K562 (cell line): ENCODE data around the gene SCAMP5. TPM values are rescaled to one million over a fixed set of nuclear protein-coding genes. Genes with fewer than 3 reads are reported as not detected.

Experiments used
- CREB1 ChIP-seq, 2 experiments: sonication (generic) in 1 of 2; formaldehyde crosslinking in 1 of 2; IDR thresholded peaks; 2 replicates each; pipeline versions ENCODE4 v1.6.1 to v1.8.0; 2012 to 2022; ENCODE audit warnings: inconsistent platforms in 1 of 2, mild to moderate bottlenecking in 1 of 2, missing genetic modification reagents in 1 of 2, moderate library complexity in 1 of 2
- FIP1L1 ChIP-seq: fragments of 200-400 bp; formaldehyde crosslinking; IDR thresholded peaks from 2 replicates; pipeline ENCODE4 v1.6.1; 2018; ENCODE audit warnings: mild to moderate bottlenecking, low read depth, low read length; ENCODE audit not compliant: poor library complexity, severe bottlenecking
- GTF2B ChIP-seq: IDR thresholded peaks from 2 replicates; pipeline ENCODE4 v1.6.1; 2011; ENCODE audit not compliant: insufficient read length; ENCODE audit errors: extremely low read depth
- HBP1 ChIP-seq: fragments of 450-650 bp; formaldehyde crosslinking; IDR thresholded peaks from 2 replicates; pipeline ENCODE4 v1.4.0; 2022; ENCODE audit warnings: missing genetic modification characterization
- NR2C2 ChIP-seq, 2 experiments: fragments of 200-800 bp in 1 of 2; sonication (Bioruptor generic) in 1 of 2; sonication (generic) in 1 of 2; formaldehyde crosslinking in 1 of 2; IDR thresholded peaks; 2 replicates each; pipeline versions ENCODE4 v1.6.1 to v1.8.0; 2016 to 2022; ENCODE audit warnings: mild to moderate bottlenecking in 1 of 2, missing compliant biosample characterization in 1 of 2, missing genetic modification characterization in 1 of 2, missing genetic modification reagents in 1 of 2
- POLR2AphosphoS5 ChIP-seq: IDR thresholded peaks from 2 replicates; pipeline ENCODE4 v1.6.1; 2011; ENCODE audit warnings: mild to moderate bottlenecking, low read depth, low read length, moderate library complexity; ENCODE audit not compliant: control insufficient read depth, insufficient read depth
- SMAD2 ChIP-seq: fragments of 150-350 bp; IDR thresholded peaks from 2 replicates; pipeline ENCODE4 v1.6.1; 2014; ENCODE audit warnings: low read depth, mild to moderate bottlenecking, low read length
- SMAD3 ChIP-seq: fragments of 450-650 bp; formaldehyde crosslinking; conservative IDR thresholded peaks from 2 replicates; pipeline ENCODE4 v1.4.0; 2020; ENCODE audit warnings: mild to moderate bottlenecking
- ZNF408 ChIP-seq: fragments of 250-450 bp; sonication (Bioruptor Pico); IDR thresholded peaks from 2 replicates; pipeline ENCODE4 v1.4.0; 2020; ENCODE audit warnings: low read depth, mild to moderate bottlenecking, moderate library complexity
- ZNF707 ChIP-seq: fragments of 250-450 bp; sonication (Bioruptor Pico); conservative IDR thresholded peaks from 2 replicates; pipeline ENCODE4 v1.8.0; 2022; ENCODE audit warnings: inconsistent platforms, mild to moderate bottlenecking, moderate library complexity
- polyA plus RNA-seq, 8 experiments: library from polyadenylated mRNA; depleted of rRNA in 4 of 8; stranded (reverse) in 5 of 8; unstranded in 3 of 8; fragments of >200 nt; fragmentation: Nextera tagmentation in 2 of 8; fragmentation: Illumina TruSeq in 1 of 8; extraction: Ambion mirVana in 2 of 8; extraction: Trizol in 1 of 8; gene quantifications; 2 replicates each; pipeline versions ENCODE4 v1.2.1 to v1.2.3, GENCODE V29; 2011 to 2014; ENCODE audit warnings: inconsistent platforms in 1 of 8, missing spikeins in 1 of 8
- total RNA-seq, 7 experiments: library from RNA; depleted of rRNA in 6 of 7; stranded (reverse); fragments of >200 nt in 6 of 7; fragmentation: Illumina TruSeq in 2 of 7; extraction: Trizol in 2 of 7; gene quantifications; 2 replicates each; pipeline versions ENCODE4 v1.2.1 to v1.2.3, GENCODE V29; 2011 to 2021; ENCODE audit warnings: low replicate concordance in 1 of 7
- TF ChIP-seq, protein P1 (sequence below): fragments of 250-450 bp; sonication (Bioruptor Pico); IDR thresholded peaks from 2 replicates; pipeline ENCODE4 v1.5.0; 2021
- TF ChIP-seq, protein P2 (sequence below): fragments of 450-650 bp; IDR thresholded peaks from 2 replicates; pipeline ENCODE4 v1.6.1; 2017; ENCODE audit warnings: antibody characterized with exemption, mild to moderate bottlenecking
- TF ChIP-seq, protein P3 (sequence below), 2 experiments: fragments of 450-650 bp; IDR thresholded peaks; 2 replicates each; pipeline ENCODE4 v1.6.1; 2018; ENCODE audit warnings: mild to moderate bottlenecking in 2 of 2, low read depth in 1 of 2; ENCODE audit not compliant: partially characterized antibody in 2 of 2

SCAMP5 gene
- total and polyA plus RNA-seq, 9 of the 15 experiments (the other 6 are each of a cell fraction or from before 2014, with no cell fraction given), result 0.09 to 0.29 (median 0.19) TPM; not detected in 5

GRCh38 chr15:75023181-75023871 is 28.0 kb downstream of the SCAMP5 start, which contains the start of gene PPCDC (continued):
- TF ChIP-seq, protein P1, sequence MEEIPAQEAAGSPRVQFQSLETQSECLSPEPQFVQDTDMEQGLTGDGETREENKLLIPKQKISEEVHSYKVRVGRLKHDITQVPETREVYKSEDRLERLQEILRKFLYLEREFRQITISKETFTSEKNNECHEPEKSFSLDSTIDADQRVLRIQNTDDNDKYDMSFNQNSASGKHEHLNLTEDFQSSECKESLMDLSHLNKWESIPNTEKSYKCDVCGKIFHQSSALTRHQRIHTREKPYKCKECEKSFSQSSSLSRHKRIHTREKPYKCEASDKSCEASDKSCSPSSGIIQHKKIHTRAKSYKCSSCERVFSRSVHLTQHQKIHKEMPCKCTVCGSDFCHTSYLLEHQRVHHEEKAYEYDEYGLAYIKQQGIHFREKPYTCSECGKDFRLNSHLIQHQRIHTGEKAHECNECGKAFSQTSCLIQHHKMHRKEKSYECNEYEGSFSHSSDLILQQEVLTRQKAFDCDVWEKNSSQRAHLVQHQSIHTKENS (CRISPR knock-in tag), result no peak
- no peak for TF ChIP-seq GTF2B
- no peak for TF ChIP-seq SMAD2
- TF ChIP-seq POLR2AphosphoS5, result peak; percentile 95
- TF ChIP-seq FIP1L1, result peak; percentile 70
- TF ChIP-seq SMAD3 (CRISPR knock-in tag), result no peak
- TF ChIP-seq CREB1 (IDR thresholded peaks at IDR 0.05), result peak; percentile 52
- peak; percentile 74 for TF ChIP-seq CREB1 (CRISPR knock-in tag; IDR thresholded peaks at IDR 0.05)
- TF ChIP-seq NR2C2 (CRISPR knock-in tag; IDR thresholded peaks at IDR 0.05), result 0 out of 2 replicates have a peak, but pooled peaks have one; percentile 15
- peak; percentile 62 for TF ChIP-seq NR2C2 (tag; IDR thresholded peaks at IDR 0.05)
- 0 out of 2 replicates have a peak, but pooled peaks have one; percentile 15 for TF ChIP-seq HBP1 (CRISPR knock-in tag)
- TF ChIP-seq, protein P2, sequence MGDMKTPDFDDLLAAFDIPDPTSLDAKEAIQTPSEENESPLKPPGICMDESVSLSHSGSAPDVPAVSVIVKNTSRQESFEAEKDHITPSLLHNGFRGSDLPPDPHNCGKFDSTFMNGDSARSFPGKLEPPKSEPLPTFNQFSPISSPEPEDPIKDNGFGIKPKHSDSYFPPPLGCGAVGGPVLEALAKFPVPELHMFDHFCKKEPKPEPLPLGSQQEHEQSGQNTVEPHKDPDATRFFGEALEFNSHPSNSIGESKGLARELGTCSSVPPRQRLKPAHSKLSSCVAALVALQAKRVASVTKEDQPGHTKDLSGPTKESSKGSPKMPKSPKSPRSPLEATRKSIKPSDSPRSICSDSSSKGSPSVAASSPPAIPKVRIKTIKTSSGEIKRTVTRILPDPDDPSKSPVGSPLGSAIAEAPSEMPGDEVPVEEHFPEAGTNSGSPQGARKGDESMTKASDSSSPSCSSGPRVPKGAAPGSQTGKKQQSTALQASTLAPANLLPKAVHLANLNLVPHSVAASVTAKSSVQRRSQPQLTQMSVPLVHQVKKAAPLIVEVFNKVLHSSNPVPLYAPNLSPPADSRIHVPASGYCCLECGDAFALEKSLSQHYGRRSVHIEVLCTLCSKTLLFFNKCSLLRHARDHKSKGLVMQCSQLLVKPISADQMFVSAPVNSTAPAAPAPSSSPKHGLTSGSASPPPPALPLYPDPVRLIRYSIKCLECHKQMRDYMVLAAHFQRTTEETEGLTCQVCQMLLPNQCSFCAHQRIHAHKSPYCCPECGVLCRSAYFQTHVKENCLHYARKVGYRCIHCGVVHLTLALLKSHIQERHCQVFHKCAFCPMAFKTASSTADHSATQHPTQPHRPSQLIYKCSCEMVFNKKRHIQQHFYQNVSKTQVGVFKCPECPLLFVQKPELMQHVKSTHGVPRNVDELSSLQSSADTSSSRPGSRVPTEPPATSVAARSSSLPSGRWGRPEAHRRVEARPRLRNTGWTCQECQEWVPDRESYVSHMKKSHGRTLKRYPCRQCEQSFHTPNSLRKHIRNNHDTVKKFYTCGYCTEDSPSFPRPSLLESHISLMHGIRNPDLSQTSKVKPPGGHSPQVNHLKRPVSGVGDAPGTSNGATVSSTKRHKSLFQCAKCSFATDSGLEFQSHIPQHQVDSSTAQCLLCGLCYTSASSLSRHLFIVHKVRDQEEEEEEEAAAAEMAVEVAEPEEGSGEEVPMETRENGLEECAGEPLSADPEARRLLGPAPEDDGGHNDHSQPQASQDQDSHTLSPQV, result no peak
- TF ChIP-seq, protein P3, sequence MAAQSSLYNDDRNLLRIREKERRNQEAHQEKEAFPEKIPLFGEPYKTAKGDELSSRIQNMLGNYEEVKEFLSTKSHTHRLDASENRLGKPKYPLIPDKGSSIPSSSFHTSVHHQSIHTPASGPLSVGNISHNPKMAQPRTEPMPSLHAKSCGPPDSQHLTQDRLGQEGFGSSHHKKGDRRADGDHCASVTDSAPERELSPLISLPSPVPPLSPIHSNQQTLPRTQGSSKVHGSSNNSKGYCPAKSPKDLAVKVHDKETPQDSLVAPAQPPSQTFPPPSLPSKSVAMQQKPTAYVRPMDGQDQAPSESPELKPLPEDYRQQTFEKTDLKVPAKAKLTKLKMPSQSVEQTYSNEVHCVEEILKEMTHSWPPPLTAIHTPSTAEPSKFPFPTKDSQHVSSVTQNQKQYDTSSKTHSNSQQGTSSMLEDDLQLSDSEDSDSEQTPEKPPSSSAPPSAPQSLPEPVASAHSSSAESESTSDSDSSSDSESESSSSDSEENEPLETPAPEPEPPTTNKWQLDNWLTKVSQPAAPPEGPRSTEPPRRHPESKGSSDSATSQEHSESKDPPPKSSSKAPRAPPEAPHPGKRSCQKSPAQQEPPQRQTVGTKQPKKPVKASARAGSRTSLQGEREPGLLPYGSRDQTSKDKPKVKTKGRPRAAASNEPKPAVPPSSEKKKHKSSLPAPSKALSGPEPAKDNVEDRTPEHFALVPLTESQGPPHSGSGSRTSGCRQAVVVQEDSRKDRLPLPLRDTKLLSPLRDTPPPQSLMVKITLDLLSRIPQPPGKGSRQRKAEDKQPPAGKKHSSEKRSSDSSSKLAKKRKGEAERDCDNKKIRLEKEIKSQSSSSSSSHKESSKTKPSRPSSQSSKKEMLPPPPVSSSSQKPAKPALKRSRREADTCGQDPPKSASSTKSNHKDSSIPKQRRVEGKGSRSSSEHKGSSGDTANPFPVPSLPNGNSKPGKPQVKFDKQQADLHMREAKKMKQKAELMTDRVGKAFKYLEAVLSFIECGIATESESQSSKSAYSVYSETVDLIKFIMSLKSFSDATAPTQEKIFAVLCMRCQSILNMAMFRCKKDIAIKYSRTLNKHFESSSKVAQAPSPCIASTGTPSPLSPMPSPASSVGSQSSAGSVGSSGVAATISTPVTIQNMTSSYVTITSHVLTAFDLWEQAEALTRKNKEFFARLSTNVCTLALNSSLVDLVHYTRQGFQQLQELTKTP (IDR thresholded peaks at IDR 0.05; ENCODE audit: low read depth in 1 of 2, partially characterized antibody in 2 of 2), result peak in 1 of 2 experiments; percentile 96
- no peak for TF ChIP-seq ZNF408 (CRISPR knock-in tag)
- TF ChIP-seq ZNF707 (CRISPR knock-in tag), result no peak
